OCI-LY1 (cell line): ENCODE measurements around the gene PLAAT4.
"Not testable (repeated sequence)": the region's sequence is repeated elsewhere in the genome, so short reads cannot be mapped to it uniquely, and the experiment has no call there.

Source experiments
- EZH2 ChIP-seq: fragments of 200-600 bp; sonication (generic), shearing (Covaris generic); IDR thresholded peaks from 2 replicates; pipeline ENCODE4 v1.8.0; 2017; ENCODE audit warnings: borderline replicate concordance, mixed run types, mild to moderate bottlenecking, antibody characterized with exemption, low read length, moderate library complexity, mixed read lengths
- TF ChIP-seq, protein P1 (sequence below): fragments of 200-600 bp; sonication (generic), shearing (Covaris generic); IDR thresholded peaks from 2 replicates; pipeline ENCODE4 v1.5.1; 2017; ENCODE audit warnings: mild to moderate bottlenecking, antibody characterized with exemption, low read length, moderate library complexity, mixed read lengths

- TF ChIP-seq, protein P1, sequence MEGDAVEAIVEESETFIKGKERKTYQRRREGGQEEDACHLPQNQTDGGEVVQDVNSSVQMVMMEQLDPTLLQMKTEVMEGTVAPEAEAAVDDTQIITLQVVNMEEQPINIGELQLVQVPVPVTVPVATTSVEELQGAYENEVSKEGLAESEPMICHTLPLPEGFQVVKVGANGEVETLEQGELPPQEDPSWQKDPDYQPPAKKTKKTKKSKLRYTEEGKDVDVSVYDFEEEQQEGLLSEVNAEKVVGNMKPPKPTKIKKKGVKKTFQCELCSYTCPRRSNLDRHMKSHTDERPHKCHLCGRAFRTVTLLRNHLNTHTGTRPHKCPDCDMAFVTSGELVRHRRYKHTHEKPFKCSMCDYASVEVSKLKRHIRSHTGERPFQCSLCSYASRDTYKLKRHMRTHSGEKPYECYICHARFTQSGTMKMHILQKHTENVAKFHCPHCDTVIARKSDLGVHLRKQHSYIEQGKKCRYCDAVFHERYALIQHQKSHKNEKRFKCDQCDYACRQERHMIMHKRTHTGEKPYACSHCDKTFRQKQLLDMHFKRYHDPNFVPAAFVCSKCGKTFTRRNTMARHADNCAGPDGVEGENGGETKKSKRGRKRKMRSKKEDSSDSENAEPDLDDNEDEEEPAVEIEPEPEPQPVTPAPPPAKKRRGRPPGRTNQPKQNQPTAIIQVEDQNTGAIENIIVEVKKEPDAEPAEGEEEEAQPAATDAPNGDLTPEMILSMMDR = not testable (repeated sequence)
- TF ChIP-seq EZH2 = not testable (repeated sequence)
Measured at GRCh38 chr11:63550156-63550700, 13.6 kb downstream of the PLAAT4 start.
